ENCODE results near the gene MRPL39.

Gene MRPL39

DNA sequence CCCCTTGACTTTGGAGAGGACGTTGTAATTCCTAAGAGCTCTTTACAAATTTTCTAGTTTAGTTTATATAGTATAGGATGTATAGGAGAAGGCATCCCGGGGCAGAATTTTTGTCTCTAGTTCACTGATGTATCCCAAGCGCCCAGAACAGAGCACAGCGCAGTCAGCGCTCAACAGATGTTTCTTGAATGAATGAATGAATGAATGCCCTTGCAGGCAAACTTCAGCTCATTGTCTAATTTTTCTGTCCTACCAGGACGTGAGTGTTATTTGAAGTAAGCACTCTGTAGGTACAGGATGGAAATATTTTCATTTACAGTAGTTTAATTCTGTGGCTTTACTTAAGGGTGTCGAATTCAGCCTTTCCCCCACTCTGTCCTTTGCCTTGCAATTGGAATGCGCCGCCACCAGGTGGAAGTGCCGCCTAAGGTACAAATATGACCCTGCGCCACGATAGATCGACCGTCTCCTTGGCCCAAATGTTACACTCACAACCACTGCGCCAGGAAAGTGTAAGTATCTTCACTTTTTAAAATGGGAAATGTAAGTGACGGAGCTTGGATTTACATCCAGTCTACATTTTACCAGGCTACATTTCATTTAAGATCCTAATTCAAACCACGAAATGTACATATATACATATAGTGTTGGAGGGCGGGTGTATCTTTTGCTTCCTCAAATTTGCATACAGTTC lies 910 bp upstream of the MRPL39 start:
- DNase-seq: peak; percentile 57

DNA sequence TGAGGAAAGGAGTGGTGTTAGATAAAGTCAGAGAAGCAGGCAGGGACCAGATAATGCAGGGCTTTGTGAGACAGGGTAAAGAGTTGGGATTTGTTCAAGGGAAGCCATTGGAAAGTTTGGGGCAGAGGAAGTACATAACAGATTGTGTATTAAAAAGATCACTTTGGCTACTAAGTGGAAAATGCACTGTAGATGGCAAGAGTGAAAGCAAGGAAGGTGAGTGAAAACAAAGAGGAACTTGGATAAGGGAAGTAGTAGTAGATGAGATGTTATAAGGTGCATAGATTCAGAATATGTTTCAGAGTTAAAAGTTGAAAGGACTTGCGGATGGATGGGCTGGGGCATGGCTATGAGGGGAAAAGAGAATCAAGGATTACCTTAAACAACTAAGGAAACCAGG lies 17.4 kb downstream of the MRPL39 start:
- DNase-seq: no peak

DNA sequence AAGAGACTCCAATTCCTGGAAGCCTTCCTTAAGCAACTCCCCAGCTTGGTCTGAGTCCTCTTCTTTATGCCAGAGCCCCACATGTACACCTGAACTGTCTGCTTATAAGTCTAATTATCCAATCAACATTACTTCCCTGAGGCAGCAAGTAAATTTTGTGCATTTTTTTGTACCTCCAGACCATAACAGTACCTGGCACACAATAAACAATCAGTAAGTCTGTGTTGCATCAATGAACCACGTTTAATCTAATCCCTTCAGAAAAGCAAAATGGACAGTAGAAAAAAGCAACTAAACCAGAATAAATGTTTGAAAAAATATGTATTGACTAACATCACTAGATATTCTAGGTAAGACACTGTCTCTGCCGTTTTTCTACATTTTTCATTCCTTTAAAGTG lies 20.5 kb downstream of the MRPL39 start:
- no peak for DNase-seq

DNA sequence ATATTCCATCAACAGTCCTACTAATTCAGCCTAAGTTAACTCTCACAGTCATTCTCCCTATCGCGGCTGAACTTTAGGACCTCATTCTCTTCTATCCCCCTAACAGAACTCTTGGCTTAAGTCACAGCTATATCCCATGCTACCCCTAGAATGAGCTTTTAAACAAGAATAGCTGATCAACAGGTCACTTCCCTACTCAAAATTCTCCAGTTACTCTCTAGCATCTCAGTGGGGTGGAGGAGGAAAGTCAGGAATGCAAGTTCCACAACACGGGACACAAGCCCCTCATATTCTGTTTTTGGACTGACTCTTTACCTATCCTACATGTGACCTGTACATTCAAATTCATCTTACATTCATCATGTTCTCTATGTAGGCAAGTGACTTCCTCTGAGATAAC lies 21.0 kb downstream of the MRPL39 start:
- DNase-seq: no peak

DNA sequence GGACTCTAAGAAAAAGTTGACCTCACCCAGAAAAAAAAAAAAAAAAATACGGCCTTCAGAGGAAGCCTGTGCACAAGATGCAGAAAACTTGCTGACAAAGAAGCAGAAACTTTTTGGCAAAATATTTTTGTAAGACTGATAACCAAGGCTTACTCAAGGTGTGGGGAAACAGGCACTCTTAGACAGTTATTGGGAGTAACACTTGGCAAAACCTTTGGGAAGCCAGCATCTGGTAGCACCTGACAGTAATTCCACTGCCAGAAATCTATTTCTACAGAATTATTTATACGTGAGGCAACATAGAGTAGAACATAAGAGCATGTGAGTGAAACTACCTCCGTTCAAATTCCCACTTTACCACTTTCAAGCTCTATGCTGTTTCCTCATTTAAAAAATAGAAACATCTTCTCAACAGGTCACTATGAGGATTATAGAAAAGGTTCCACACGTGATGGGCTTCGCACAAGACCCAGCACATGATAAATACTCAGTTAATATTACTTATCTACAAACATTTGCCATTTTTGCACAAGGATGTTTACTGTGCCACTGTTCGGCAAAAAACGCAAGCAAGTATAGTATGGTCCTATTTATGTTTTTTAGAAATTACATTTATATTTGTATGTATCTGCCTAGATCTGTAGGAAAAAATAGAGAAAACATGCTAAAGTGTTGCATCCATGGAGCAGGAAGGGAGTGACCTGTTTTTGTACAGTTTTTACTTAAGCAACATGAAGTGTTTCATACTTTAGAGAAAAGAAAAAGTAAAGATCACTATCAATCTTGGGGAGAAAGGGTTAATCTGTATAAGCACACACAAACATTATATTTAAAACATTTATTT lies 22.2 kb downstream of the MRPL39 start:
- no peak for DNase-seq

DNA sequence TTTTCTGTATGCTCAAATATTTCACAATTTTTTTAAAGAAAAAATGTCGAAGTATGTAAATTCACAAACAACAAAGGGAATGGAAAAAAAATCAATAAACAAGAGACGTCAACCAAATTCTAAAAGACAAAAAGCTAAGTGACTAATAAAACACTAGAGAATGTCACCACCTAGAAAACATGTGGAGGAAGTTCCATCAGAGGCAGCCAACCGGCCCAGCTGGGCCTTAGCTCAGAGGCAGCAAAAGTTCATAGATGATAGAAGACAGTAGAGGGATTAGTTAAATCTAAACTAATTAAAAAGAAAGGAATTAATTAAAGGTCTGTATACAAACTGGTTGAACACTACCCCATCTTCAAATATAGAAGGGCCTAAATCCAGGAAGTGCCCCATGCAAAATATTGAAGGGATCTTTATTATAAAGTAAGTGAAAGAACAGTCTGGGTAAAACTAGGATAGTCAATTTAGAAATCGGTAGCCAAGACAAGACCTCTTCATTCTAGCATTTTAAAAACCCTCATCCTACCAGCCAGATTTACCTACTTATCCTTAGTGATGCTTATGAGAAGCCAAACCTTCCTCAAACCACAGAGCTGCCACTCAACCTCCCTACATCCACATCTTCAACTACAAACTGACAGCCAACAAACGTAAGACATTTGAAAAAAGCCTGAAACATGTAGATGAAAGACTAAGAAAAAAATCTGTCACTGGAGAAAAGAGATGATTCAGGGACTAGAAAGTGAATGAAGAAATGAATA lies 23.7 kb downstream of the MRPL39 start:
- DNase-seq: no peak

DNA sequence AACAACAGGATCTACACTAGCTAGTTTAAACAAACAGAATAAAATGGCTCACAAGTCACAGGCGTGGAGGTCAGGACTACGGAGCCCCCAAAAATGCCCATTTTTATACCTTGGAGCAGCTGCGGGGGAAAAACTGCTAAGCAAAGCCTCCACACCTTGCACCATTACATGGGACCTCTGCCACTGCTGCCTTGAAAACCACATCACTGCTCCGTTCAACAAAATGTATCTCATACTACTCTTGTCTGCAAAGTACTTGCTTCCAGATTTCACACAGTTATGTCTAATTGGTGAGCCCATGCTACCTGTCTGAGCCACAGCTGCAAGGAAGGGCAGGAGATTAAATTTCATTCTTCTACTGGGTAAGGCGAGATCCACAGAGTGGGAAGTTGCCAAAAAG lies 24.4 kb downstream of the MRPL39 start:
- no peak for DNase-seq

DNA sequence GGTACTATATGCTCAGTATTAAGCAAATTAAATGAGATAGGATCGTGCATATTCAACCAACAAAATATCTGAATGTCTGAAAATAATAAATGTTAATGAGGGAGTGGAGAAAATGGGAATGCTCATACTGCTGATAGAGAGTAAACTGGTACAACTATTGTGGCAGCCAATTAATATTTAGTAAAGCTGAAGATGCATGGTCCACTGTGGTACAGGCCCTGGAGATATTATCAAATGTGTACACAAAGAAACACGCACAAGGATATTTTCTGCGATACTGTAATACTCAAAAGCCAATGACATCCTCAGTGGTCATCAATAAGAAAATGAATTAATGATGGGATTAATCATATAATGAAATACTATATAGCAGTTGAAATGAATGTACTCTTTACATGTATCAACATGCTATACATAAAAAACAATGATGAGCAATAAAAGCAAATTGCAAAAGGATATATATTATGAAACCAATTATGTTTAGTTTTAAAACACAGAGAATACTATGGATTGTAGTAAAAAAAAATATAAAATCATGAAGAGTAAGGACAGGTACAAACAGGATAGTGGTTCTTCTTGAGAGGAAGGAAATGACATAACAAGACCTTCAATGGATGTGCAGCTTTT lies 25.0 kb downstream of the MRPL39 start:
- no peak for DNase-seq

DNA sequence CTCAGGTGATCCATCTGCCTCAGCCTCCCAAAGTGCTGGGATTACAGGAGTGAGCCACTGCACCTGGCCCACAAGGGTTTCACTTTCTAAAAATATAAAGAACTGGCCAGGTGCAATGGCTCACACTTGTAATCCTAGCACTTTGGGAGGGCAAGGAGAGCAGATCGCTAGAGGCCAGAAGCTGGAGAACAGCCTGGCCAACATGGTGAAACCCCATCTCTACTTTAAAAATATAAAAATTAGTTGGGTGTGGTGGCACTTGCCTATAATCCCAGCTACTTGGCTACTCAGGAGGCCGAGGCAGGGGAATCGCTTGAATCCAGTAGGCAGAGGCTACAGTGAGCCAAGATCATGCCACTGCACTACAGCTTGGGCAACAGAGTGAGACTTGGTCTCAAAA lies 25.7 kb downstream of the MRPL39 start:
- DNase-seq: no peak

DNA sequence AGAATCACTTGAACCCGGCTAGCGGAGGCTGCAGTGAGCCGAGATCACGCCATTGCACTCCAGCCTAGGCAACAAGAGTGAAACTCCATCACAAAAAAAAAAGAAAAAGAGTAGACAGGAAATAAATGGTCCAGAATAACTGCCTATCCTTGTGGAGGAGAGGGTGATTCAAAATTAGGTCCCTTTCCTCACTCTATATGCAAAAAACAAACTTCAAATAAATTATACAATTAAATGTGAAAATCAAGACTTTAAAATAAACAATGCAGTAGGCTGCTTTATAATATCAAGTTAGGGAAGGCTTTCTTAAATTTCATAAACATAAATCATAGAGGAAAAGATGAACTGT lies 26.4 kb downstream of the MRPL39 start:
- DNase-seq: no peak

DNA sequence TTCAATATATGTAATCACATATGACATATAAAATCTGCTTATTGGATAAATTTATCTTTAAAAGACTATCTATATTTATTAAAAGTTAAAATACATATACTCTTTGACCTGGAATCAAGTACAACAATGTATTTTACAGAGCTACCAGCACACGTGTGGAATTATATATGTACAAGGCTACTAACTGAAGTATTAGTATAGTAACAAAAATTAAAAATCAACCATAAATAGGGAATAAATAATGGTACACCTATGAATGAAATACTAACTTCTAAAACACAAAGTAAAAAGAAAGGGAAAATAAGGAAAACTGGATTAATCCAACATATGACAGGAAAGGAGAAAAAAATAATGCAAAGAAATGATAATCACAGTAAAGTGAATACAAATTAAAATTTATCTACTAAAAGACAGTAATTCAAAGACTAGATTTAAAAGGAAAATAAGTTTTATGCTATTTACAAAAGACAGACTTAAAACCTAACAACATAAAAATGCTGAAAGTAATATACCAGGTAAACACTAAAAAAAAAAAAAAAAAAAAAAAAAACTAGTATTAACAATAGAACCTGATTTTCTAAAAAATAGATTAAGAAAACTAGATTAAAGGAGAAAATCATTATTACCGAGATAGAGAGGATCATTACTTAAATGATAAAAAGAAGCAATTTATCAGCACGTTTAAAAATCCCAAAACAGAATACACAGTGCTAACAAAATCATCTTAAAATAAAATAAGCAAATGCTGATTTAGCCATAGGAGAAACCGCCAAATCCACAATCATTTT lies 27.9 kb downstream of the MRPL39 start:
- DNase-seq: no peak

DNA sequence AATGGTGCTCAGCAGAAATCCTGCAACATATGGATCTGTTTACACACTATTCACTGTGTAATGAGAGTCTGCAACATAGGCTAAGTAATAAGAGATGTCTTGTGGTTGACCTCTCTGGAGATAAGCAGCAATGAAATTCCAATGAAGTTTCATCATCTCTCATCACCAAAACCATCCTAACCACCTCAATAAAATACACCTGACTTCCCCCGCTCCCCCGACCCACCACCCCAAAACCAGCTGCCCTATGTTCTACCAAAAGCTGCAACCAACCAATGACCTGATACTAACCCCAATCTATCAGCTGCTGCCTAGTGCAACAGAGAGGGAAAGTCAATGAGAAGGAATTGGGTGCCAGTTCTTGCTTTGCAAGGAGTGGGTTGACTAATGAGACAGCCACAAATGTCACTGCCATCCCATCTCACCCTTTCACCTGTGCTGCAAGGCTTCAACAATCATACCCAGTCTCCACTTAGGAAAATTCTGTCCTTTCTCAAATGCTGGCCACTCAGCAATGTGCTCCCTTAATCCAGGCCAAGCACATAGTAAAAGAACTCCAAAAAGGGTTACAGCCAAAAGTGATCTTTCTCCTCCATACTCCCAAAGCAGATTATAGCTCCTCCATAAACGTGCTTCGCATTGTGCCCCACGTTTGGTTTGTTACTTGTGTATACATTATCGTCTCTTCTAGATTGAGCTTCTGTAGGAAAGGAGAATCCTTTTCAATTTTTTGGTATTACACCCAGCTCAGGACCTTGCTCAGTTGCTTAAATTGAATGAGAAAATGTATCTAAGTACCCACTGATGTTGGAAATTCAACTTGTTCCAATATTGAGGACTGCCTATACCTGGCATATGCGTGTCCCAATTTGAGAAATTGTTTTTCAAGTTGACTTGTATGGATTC lies 29.0 kb downstream of the MRPL39 start:
- DNase-seq: peak; percentile 41

DNA sequence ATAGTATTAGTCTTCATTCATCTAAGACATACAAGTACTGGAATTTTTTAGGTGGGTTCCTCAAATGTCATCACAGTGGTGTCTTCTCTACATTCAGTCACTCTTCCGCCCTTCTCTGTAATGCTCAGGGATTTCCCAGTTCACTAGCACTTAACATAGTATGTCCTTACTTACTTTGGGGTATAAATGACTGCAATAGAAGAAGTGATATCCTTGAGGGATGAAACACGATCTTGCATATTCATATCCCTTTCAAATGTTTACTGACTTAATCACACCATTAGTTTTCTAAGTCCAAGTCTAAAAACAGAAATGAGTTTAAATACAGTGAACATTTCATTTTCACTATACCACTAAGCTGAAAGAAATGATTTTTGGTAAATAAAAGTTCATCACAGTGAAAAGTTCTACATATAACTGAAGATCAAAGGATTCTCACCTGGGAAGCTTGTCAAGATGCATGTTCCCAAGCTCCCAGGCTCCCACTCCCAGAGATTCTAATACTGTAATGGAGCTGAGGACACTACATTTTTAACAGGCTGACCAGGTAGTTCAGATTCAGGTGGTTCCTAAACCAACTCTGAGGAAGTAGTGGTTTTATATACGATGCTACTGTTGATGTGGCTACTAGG lies 29.7 kb downstream of the MRPL39 start:
- DNase-seq: no peak

DNA sequence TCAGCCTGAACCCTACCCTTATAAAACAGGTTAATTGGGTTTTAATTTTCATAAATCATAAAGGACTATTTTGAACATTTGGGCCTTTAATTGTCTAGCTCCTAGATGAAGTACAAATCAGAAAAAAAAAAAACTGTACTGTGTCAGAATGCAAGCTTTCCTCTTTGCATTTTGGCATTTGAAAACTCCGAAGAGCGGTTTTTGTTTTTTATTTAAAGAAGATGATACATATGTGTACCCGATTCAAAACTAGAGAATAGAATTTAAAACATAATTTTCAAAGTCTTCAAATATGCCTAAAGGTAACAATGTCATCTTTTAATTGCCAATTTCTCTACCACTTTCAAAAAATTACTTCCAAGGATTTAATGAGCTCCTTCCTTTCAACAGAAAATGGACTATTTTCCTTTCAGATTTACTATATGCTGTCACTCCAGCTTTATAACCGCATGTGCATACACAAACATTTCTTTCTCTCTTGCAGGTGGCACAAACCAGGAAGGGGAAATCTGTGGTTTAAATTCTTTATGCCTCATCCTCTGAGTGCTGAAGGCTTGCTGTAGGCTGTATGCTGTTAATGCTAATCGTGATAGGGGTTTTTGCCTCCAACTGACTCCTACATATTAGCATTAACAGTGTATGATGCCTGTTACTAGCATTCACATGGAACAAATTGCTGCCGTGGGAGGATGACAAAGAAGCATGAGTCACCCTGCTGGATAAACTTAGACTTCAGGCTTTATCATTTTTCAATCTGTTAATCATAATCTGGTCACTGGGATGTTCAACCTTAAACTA lies 33.7 kb downstream of the MRPL39 start:
- peak; percentile 74 for DNase-seq

DNA sequence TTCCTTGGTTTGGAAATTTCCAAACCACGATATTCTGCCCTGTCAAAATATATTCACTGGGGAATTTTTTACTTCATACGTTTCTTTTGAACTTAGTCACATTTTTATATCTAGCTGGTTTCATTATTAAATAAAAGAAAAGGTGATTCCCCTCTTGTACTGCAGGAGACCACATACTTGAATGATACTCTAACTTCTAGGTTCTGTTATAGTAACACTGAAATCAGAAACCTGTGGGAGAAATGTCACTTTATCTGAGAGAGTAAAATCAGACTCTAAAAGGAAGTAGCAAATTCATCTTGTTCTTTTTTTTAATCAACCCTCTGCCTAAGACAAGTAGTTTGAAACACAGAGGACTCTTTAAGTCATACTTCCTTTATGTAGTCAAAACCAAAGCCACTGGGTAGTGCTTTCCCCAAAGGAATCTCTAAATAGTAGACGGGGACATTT lies 34.4 kb downstream of the MRPL39 start:
- DNase-seq: no peak

DNA sequence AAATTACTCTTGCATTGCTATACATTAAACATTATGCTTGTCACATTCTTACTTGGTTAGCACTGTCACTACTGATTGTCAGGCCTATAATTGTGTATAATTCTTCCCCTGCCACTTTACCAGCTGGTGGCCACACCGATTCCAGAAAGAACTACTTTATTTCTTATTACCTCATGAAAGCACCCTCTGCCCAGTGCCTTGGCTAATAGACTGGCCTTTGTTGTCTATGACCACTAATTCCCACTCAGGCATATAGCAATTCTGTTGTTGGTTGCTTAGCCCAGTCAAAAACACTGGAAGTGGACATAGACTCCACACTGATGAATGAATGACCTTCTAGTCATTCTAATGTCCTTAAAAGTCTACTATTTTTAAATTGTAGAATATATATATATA lies 35.6 kb downstream of the MRPL39 start:
- DNase-seq: no peak

DNA sequence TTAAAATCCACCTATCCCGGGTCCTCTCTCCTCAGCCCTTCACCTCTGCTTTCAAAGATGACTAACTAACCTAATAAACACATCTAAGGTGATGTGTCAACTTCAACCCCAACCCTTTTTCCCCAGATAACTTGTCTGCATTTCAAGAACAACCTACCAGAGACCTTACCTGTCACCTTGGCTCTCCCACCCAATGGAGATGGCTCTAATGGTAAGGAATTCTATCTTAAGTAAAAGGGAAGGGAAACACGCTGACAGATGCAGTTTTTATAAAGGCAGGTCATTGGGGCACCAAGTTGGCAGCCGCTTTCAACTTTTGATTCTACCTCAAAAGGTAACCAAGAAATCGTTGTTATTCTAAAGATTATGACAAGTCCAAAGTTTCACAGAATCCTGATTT lies 37.6 kb downstream of the MRPL39 start:
- DNase-seq: no peak

DNA sequence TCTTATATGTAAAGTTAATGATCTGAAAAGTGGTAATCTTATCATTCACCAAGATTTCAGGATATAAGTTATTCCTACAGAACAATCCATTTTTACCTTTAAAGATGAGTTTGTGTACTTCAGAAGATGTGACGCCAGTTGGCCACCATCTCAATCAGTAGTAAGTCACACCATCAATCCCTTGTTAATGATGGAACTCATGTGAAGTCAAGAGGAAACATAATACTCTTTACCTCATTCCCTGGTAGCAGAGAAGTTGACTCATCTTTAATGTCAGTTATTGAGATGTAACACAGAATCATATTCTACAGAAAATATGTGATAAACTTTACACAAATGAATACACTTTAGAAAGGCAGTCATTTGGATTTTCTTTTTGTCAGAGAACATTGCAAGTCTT lies 38.2 kb downstream of the MRPL39 start:
- no peak for DNase-seq

DNA sequence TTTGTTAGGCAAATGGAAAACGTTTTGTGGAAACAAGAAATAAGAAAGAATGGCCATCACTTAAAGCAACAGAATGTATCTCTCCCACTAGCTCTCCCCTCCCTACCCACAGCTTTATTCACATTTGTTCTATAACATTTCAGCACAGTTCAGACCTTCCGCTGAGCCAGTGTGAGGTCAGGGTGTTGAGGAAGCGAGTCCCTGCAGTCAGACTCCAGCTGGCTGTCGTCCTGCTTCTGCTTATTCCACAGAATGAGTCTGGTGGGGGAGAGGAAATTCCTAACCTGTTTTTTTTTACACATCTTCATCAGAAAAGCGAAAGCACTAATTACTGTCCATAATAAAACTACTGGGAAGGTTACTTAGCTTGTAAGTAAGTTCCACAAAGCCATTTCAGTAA lies 39.0 kb downstream of the MRPL39 start:
- DNase-seq: no peak

DNA sequence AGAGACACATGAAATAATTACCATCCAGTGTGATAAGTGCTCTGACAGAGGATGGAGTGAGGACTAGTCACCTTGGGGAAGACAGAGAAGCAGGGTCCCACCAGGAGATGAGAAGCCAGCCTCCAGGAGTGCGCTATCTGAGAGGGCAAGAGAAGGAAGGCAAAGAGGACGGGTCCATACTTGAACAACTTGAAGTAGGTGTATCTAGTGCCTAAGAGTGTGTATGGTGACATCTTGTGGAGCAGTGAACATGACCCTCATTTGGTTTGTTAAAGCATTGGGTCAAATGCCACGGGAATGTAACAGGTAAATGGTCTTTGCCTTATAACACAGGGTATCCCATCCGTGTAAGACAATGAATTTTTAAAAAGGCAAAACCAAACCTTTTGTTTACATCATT lies 39.8 kb downstream of the MRPL39 start:
- DNase-seq: no peak

Measured in GF-D8 (cell line).